Measurements from ENCODE around the gene MEX3C.

Gene MEX3C

DNA sequence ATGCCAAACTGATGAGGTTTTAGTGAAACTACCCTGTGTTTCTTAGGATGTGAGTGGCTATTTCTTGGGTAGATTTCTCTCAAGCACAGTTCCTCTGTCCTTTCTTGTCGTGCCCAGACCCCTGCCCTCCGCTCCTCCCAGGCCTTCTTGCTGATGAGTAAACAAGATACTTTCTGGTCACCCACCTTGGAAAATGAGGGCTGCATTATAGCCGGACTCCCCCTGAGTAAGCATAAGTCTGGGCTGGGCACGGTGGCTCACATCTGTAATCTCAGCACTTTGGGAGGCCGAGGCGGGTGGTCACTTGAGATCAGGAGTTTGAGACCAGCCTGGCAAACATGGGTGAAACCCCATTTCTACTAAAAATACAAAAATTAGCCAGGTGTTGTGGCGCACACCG lies 58.5 kb downstream of the MEX3C start:
- H3K9me3 ChIP-seq (ENCODE audit: control insufficient read depth in 5 of 5, low read length in 5 of 5) = peaks cover 0 to 3% (median 0%) of the 10 kb centered on the region in 5 donors
- H3K27me3 ChIP-seq (ENCODE audit: control insufficient read depth in 5 of 5, insufficient read depth in 4 of 5, low read length in 5 of 5) = no peaks in the 10 kb centered on the region
- H3K36me3 ChIP-seq (ENCODE audit: control insufficient read depth in 5 of 5, insufficient read depth in 5 of 5, low read length in 5 of 5) = no peaks in the 10 kb centered on the region
- peaks cover 0 to 2% (median under 1%) of the 10 kb centered on the region in 5 donors for H3K4me1 ChIP-seq (ENCODE audit: control insufficient read depth in 5 of 5, insufficient read depth in 5 of 5, low read length in 5 of 5)
- H3K27ac ChIP-seq (ENCODE audit: low read depth, low read length) = no peak overlapping the region
- no peak overlapping the region for H3K4me3 ChIP-seq (ENCODE audit: low read depth in 1 of 5, low read length in 5 of 5)
- no peak overlapping the region for H3K9ac ChIP-seq (ENCODE audit: low read length in 5 of 5)

DNA sequence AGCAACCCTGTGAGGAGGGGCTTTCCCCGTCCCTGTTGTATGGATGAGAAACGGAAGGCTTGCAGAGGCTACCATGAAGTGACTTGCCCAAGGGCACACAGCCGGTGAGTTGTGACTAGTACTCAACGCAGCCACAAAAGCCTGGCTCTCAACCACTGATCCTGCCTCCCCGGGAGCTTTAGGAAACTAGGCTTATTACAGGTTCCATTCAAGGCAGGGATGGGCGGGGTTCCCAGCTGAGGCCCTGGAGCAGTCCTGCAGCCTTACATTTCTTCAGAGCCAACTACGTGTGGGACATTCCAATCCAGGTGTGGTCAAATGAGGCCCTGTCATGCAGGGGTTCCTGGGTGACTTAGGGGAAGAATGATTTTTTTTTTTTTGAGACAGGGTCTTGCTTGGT lies 59.6 kb downstream of the MEX3C start:
- Histone ChIP-seq H3K36me3 (ENCODE audit: control insufficient read depth in 5 of 5, insufficient read depth in 5 of 5, low read length in 5 of 5) (no peaks in the 10 kb centered on the region), H3K9ac (ENCODE audit: low read length in 5 of 5) (no peak overlapping the region), H3K9me3 (ENCODE audit: control insufficient read depth in 5 of 5, low read length in 5 of 5) (peaks cover 0 to 3% (median 0%) of the 10 kb centered on the region in 5 donors), H3K27me3 (ENCODE audit: control insufficient read depth in 5 of 5, insufficient read depth in 4 of 5, low read length in 5 of 5) (no peaks in the 10 kb centered on the region), H3K4me3 (ENCODE audit: low read depth in 1 of 5, low read length in 5 of 5) (no peak overlapping the region), H3K4me1 (ENCODE audit: control insufficient read depth in 5 of 5, insufficient read depth in 5 of 5, low read length in 5 of 5) (peaks cover 0 to 11% (median 8%) of the 10 kb centered on the region in 5 donors), H3K27ac (ENCODE audit: low read depth, low read length) (no peak overlapping the region)

DNA sequence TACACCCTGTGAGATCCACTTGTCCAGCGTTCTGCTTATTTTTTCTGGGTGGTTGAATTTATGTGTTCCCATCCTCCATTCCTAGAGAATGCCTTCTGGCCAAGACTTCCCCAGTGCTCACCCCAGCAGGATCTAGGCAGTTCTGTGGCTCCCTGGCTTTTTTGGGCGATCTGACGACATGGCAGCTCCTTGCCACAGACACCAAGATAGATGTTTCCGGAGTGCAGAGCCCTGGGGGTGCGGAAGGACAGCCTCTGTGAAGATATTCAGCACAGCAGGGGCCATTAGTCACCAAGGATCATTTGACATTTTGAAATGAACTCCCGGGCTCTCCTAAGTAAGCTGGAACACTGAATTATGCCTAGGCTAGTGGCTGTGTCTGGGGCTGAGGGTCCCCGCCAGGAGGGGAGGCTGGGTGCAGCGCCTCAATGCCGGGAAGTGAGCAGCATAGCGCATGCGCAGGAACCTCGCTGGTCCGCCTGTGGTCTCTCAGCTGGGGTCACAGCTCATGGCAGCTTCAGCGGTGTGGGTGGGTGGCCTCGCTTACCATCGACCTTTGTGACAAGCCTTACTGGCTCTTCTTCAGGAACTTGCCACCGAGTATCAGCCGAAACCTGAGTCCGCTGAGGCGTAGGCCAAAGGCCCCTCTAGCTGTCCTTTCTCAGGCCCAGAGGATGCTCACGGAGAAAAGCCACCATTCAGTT lies 60.3 kb downstream of the MEX3C start:
- Histone ChIP-seq H3K4me1 (ENCODE audit: control insufficient read depth in 5 of 5, insufficient read depth in 5 of 5, low read length in 5 of 5) (peaks cover 0 to 12% (median 8%) of the 10 kb centered on the region in 5 donors), H3K27me3 (ENCODE audit: control insufficient read depth in 5 of 5, insufficient read depth in 4 of 5, low read length in 5 of 5) (no peaks in the 10 kb centered on the region), H3K36me3 (ENCODE audit: control insufficient read depth in 5 of 5, insufficient read depth in 5 of 5, low read length in 5 of 5) (no peaks in the 10 kb centered on the region), H3K4me3 (ENCODE audit: low read depth in 1 of 5, low read length in 5 of 5) (no peak overlapping the region), H3K9me3 (ENCODE audit: control insufficient read depth in 5 of 5, low read length in 5 of 5) (peaks cover 0 to 3% (median 0%) of the 10 kb centered on the region in 5 donors), H3K9ac (ENCODE audit: low read length in 5 of 5) (no peak overlapping the region), H3K27ac (ENCODE audit: low read depth, low read length) (no peak overlapping the region)

DNA sequence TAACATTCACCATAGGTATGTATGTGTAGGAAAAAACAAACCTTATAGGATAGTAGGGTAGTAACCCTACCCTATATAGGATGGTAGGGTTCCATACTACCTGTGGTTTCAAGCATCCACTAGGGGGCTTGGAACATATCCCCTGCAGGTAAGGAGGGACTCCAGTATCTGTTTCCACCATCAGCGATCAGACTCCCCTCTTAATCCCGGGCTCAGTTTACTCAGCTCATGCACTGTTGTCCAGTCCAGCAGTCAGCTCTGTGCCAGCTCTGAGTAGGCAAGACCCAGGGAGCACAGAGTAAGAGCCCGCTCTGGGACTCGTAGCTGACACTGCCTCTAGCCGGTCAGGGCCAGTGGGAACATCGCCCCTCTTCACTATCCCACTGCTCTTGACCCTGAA lies 61.7 kb downstream of the MEX3C start:
- Histone ChIP-seq H3K27ac (ENCODE audit: low read depth, low read length) (no peak overlapping the region), H3K9me3 (ENCODE audit: control insufficient read depth in 5 of 5, low read length in 5 of 5) (peaks cover 0 to 1% (median 0%) of the 10 kb centered on the region in 5 donors), H3K27me3 (ENCODE audit: control insufficient read depth in 5 of 5, insufficient read depth in 4 of 5, low read length in 5 of 5) (no peaks in the 10 kb centered on the region), H3K36me3 (ENCODE audit: control insufficient read depth in 5 of 5, insufficient read depth in 5 of 5, low read length in 5 of 5) (no peaks in the 10 kb centered on the region), H3K4me1 (ENCODE audit: control insufficient read depth in 5 of 5, insufficient read depth in 5 of 5, low read length in 5 of 5) (peaks cover 0 to 12% (median 8%) of the 10 kb centered on the region in 5 donors), H3K9ac (ENCODE audit: low read length in 5 of 5) (no peak overlapping the region), H3K4me3 (ENCODE audit: low read depth in 1 of 5, low read length in 5 of 5) (no peak overlapping the region)

DNA sequence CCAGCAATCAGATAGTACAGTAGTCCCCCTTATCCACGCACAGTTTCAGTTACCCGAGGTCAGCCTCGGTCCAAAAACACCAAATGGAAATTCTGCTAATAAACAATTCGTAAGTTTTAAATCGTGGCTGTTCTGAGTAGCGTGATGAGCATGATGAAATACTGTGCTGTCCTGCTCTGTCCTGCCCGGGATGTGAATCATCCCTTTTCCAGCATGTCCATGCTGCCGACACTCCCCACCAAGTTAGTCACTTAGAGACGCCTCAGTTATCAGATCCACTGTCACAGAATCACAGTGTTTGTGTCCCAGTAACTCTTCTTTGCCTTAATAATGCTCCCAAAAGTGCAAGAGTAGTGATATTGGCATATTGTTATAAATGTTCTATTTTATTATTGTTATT lies 62.1 kb downstream of the MEX3C start:
- Histone ChIP-seq H3K4me1 (ENCODE audit: control insufficient read depth in 5 of 5, insufficient read depth in 5 of 5, low read length in 5 of 5) (peaks cover 0 to 12% (median 8%) of the 10 kb centered on the region in 5 donors), H3K9me3 (ENCODE audit: control insufficient read depth in 5 of 5, low read length in 5 of 5) (no peaks in the 10 kb centered on the region), H3K36me3 (ENCODE audit: control insufficient read depth in 5 of 5, insufficient read depth in 5 of 5, low read length in 5 of 5) (no peaks in the 10 kb centered on the region), H3K4me3 (ENCODE audit: low read depth in 1 of 5, low read length in 5 of 5) (no peak overlapping the region), H3K9ac (ENCODE audit: low read length in 5 of 5) (no peak overlapping the region), H3K27me3 (ENCODE audit: control insufficient read depth in 5 of 5, insufficient read depth in 4 of 5, low read length in 5 of 5) (no peaks in the 10 kb centered on the region), H3K27ac (ENCODE audit: low read depth, low read length) (no peak overlapping the region)

DNA sequence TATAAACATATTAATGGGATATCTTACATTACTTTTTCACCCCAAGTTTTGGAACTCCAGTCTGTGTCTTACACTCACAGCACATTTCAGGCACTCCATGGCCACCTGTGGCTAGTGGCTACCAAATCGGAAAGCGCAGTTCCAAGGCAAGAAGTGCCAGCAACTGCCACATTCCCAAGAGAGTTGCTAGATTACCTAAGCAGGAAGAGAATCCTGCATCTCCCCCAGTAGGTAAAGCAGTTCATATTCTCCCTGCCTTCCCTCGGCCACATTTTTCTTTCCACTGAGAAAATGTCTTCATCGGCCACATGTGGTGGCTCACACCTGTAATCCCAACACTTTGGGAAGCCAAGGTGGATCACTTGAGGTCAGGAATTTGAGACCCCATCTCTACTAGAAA lies 62.8 kb downstream of the MEX3C start:
- Histone ChIP-seq H3K9me3 (ENCODE audit: control insufficient read depth in 5 of 5, low read length in 5 of 5) (no peaks in the 10 kb centered on the region), H3K36me3 (ENCODE audit: control insufficient read depth in 5 of 5, insufficient read depth in 5 of 5, low read length in 5 of 5) (no peaks in the 10 kb centered on the region), H3K9ac (ENCODE audit: low read length in 5 of 5) (no peak overlapping the region), H3K4me3 (ENCODE audit: low read depth in 1 of 5, low read length in 5 of 5) (no peak overlapping the region), H3K27ac (ENCODE audit: low read depth, low read length) (no peak overlapping the region), H3K4me1 (ENCODE audit: control insufficient read depth in 5 of 5, insufficient read depth in 5 of 5, low read length in 5 of 5) (peaks cover 0 to 12% (median 8%) of the 10 kb centered on the region in 5 donors), H3K27me3 (ENCODE audit: control insufficient read depth in 5 of 5, insufficient read depth in 4 of 5, low read length in 5 of 5) (no peaks in the 10 kb centered on the region)

DNA sequence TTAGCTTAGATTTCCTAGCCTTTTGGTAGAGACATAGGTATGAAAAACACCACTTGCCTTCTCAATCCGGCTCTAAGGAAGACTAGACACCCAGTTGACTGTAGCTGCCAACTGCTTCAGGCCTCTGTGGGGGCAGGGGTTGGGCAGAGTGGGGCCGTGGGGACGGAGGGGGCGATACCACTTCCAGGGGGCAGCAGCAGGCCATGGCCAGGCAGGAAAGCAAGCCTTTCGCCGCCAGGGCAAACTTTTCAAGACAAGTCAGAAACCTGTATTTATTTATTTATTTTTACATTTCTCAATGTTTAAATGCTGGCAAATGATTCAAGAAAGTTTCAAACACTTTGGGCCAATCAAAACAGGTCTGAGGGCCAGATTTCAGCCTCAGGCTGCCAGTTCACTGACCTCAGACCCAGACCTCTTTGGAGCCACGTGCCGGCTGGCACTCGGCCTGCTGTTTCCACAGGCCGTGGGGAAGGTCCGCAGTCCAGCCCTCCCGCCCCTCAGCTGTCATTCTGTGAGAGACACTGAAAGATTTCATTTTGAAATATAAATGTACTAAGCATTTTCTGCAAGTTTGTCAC lies 63.8 kb downstream of the MEX3C start:
- Histone ChIP-seq H3K9ac (ENCODE audit: low read length in 5 of 5) (no peak overlapping the region), H3K27me3 (ENCODE audit: control insufficient read depth in 5 of 5, insufficient read depth in 4 of 5, low read length in 5 of 5) (no peaks in the 10 kb centered on the region), H3K4me1 (ENCODE audit: control insufficient read depth in 5 of 5, insufficient read depth in 5 of 5, low read length in 5 of 5) (peaks cover 0 to 12% (median 8%) of the 10 kb centered on the region in 5 donors), H3K27ac (ENCODE audit: low read depth, low read length) (no peak overlapping the region), H3K4me3 (ENCODE audit: low read depth in 1 of 5, low read length in 5 of 5) (no peak overlapping the region), H3K9me3 (ENCODE audit: control insufficient read depth in 5 of 5, low read length in 5 of 5) (no peaks in the 10 kb centered on the region), H3K36me3 (ENCODE audit: control insufficient read depth in 5 of 5, insufficient read depth in 5 of 5, low read length in 5 of 5) (no peaks in the 10 kb centered on the region)

DNA sequence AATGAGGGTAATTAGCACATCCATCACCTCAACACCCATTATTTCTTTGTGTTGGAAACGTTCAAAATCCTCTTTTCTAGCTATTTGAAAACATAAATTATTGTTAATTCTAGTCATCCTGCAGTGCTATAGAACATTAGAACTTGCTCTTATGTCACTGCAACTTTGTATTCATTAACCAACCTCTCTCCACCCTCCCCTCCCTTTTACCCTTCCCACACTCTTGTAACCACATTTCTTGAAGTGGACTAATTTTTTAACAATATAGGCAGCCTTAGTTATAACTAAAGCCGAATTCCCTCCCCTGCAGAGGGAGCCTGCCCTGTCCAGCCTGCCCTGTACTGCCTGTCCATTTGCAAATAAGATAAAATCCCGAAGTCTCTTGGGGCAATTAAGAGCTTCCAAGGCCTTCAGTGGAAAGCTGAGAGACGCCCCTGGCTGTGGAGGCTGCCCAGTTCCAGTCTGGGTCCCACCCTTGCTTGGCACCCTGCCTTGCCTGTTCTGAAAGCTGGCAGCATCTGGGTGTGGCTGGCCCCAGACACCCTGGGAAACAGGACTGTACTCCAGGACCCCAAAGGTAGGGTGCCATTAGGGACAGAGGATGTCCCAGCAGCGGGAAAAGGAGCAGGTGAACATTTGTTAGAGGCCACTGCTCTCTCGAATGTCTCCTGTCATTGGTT lies 65.1 kb downstream of the MEX3C start:
- H3K9me3 ChIP-seq (ENCODE audit: control insufficient read depth in 5 of 5, low read length in 5 of 5) = no peaks in the 10 kb centered on the region
- H3K4me1 ChIP-seq (ENCODE audit: control insufficient read depth in 5 of 5, insufficient read depth in 5 of 5, low read length in 5 of 5) = peaks cover 0 to 12% (median 8%) of the 10 kb centered on the region in 5 donors
- H3K27me3 ChIP-seq (ENCODE audit: control insufficient read depth in 5 of 5, insufficient read depth in 4 of 5, low read length in 5 of 5) = no peaks in the 10 kb centered on the region
- H3K36me3 ChIP-seq (ENCODE audit: control insufficient read depth in 5 of 5, insufficient read depth in 5 of 5, low read length in 5 of 5) = no peaks in the 10 kb centered on the region
- H3K27ac ChIP-seq (ENCODE audit: low read depth, low read length) = no peak overlapping the region
- H3K9ac ChIP-seq (ENCODE audit: low read length in 5 of 5) = no peak overlapping the region
- H3K4me3 ChIP-seq (ENCODE audit: low read depth in 1 of 5, low read length in 5 of 5) = no peak overlapping the region

DNA sequence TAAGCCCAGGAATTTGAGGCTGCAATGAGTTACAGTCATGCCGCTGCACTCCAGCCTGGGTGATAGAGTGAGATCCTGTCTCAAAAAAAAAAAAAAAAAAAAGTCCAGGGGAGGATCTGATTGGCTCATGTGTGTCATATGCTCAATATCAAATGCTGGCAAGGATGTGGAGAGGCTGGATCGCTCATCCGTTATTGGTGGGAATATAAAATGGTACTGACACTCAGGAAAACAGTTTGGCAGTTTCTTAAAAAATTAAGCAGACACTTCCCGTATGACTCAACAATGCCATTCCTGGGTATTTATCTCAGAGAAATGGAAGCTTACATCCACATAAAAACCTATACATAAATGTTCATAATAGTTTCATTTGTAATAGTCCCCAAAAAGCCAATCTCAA lies 68.9 kb downstream of the MEX3C start:
- Histone ChIP-seq H3K36me3 (ENCODE audit: control insufficient read depth in 5 of 5, insufficient read depth in 5 of 5, low read length in 5 of 5) (no peaks in the 10 kb centered on the region), H3K4me3 (ENCODE audit: low read depth in 1 of 5, low read length in 5 of 5) (no peak overlapping the region), H3K4me1 (ENCODE audit: control insufficient read depth in 5 of 5, insufficient read depth in 5 of 5, low read length in 5 of 5) (peaks cover 0 to 7% (median 4%) of the 10 kb centered on the region in 5 donors), H3K27me3 (ENCODE audit: control insufficient read depth in 5 of 5, insufficient read depth in 4 of 5, low read length in 5 of 5) (no peaks in the 10 kb centered on the region), H3K27ac (ENCODE audit: low read depth, low read length) (no peak overlapping the region), H3K9me3 (ENCODE audit: control insufficient read depth in 5 of 5, low read length in 5 of 5) (no peaks in the 10 kb centered on the region), H3K9ac (ENCODE audit: low read length in 5 of 5) (no peak overlapping the region)

DNA sequence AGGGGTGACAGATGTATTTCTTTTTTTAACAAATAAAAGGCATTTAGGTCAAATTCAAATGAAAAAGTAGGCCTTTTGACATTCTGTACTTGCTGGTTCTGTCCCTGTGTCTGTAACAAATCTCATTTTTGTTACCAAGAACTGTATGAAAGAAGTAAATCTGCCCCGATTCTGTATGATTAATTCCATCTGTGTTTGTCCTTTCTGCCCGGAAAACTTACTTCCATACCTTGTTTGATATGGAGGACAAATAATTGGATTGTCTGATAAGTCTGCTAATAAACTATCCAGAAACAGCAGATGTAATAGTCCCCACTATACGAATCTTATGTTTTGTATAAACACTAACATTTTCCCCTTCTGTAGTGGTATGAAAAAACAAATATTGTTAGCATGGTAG lies 69.8 kb downstream of the MEX3C start:
- Histone ChIP-seq H3K9me3 (ENCODE audit: control insufficient read depth in 5 of 5, low read length in 5 of 5) (no peaks in the 10 kb centered on the region), H3K9ac (ENCODE audit: low read length in 5 of 5) (no peak overlapping the region), H3K27ac (ENCODE audit: low read depth, low read length) (no peak overlapping the region), H3K36me3 (ENCODE audit: control insufficient read depth in 5 of 5, insufficient read depth in 5 of 5, low read length in 5 of 5) (no peaks in the 10 kb centered on the region), H3K27me3 (ENCODE audit: control insufficient read depth in 5 of 5, insufficient read depth in 4 of 5, low read length in 5 of 5) (no peaks in the 10 kb centered on the region), H3K4me1 (ENCODE audit: control insufficient read depth in 5 of 5, insufficient read depth in 5 of 5, low read length in 5 of 5) (no peaks in the 10 kb centered on the region), H3K4me3 (ENCODE audit: low read depth in 1 of 5, low read length in 5 of 5) (no peak overlapping the region)
